UCSD-AML1 (cell line): ENCODE results near the gene DDX42.
"Not testable (repeated sequence)": the region's sequence is repeated elsewhere in the genome, so short reads cannot be mapped to it uniquely, and the experiment has no call there.

Source experiments
- DNase-seq: peaks from one replicate; lab custom pipeline; 2025; ENCODE audit not compliant: unreplicated experiment; lab: John Stamatoyannopoulos, UW

The DDX42 gene

GRCh38 chr17:63837962-63838600, 64.1 kb downstream of the DDX42 start:
- DNase-seq, result no peak

- no peak for DNase-seq
These were observed 64.7 kb downstream of the DDX42 start for GRCh38 chr17:63838631-63839171.

GRCh38 chr17:63840591-63841349, 66.8 kb downstream of the DDX42 start:
- DNase-seq, result no peak

- DNase-seq, result peak; percentile 56
These were observed 67.6 kb downstream of the DDX42 start for GRCh38 chr17:63841350-63842172.

- peak; percentile 59 for DNase-seq
These were observed 68.2 kb downstream of the DDX42 start for GRCh38 chr17:63842173-63842539.

GRCh38 chr17:63842540-63843386, 68.8 kb downstream of the DDX42 start, which contains the start of gene SMARCD2:
TSS of gene SMARCD2 (minus strand) at chr17:63842685. CDS start at chr17:63842674, 11 bp downstream.
- DNase-seq, result peak; percentile 100

- peak; percentile 52 for DNase-seq
These were observed 69.5 kb downstream of the DDX42 start for GRCh38 chr17:63843387-63843888.

- no peak for DNase-seq
These were observed 70.1 kb downstream of the DDX42 start for GRCh38 chr17:63843910-63844677.

GRCh38 chr17:63845509-63845908, 71.5 kb downstream of the DDX42 start:
- no peak for DNase-seq

- no peak for DNase-seq
These were observed 73.7 kb downstream of the DDX42 start for GRCh38 chr17:63847525-63848249.

- DNase-seq, result peak; percentile 82
These were observed 75.1 kb downstream of the DDX42 start for GRCh38 chr17:63848834-63849689.

- DNase-seq, result no peak
These were observed 76.4 kb downstream of the DDX42 start for GRCh38 chr17:63850401-63850800.

- no peak for DNase-seq
These were observed 79.3 kb downstream of the DDX42 start for GRCh38 chr17:63853260-63853659.

GRCh38 chr17:63854709-63855108, 80.7 kb downstream of the DDX42 start:
- no peak for DNase-seq

- no peak for DNase-seq
These were observed 81.2 kb downstream of the DDX42 start for GRCh38 chr17:63855185-63855584.

GRCh38 chr17:63856425-63856824, 82.5 kb downstream of the DDX42 start:
- DNase-seq, result not testable (repeated sequence)

- DNase-seq, result no peak
These were observed 85.3 kb downstream of the DDX42 start for GRCh38 chr17:63859257-63859656.

- DNase-seq, result not testable (repeated sequence)
These were observed 92.7 kb downstream of the DDX42 start for GRCh38 chr17:63866625-63867024.
